ENCODE results near the gene PPM1H.
"Not testable (repeated sequence)": the region's sequence is repeated elsewhere in the genome, so short reads cannot be mapped to it uniquely, and the experiment has no call there.

Gene PPM1H

GRCh38 chr12:62943779-62944395, 8.9 kb upstream of the PPM1H start:
- DNase-seq, result no peak

- not testable (repeated sequence) for DNase-seq
Observed at GRCh38 chr12:62942316-62942715, 7.4 kb upstream of the PPM1H start.

- DNase-seq, result no peak
Observed at GRCh38 chr12:62934239-62934798, 631 bp downstream of the PPM1H start.

- DNase-seq, result no peak
Observed at GRCh38 chr12:62933602-62934238, 1.2 kb downstream of the PPM1H start.

DNA sequence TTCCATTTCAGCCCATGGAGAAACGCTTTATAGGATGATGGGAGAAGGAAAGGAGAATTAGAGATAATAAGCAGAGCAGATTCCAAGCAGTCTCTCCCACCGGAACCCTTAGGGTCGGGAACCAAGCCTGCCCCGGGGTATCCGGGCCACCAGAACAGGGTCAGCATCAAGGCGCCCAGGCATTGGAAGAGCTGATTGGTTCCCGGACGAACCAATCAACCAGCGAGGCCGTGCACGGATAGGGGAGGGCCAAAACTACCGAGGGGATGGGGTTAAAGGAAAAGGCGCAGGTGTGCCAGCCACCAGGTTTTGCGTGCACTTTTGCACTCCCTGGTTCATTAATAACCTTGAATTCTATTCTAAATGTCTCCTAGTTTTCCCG, 1.7 kb downstream of the PPM1H start:
- no peak for DNase-seq

GRCh38 chr12:62931477-62931876, 3.5 kb downstream of the PPM1H start:
- no peak for DNase-seq

GRCh38 chr12:62930546-62931425, 4.2 kb downstream of the PPM1H start:
- no peak for DNase-seq

- no peak for DNase-seq
Observed at GRCh38 chr12:62928632-62929031, 6.3 kb downstream of the PPM1H start.

GRCh38 chr12:62925680-62926079, 9.3 kb downstream of the PPM1H start:
- DNase-seq, result no peak

- no peak for DNase-seq
Observed at GRCh38 chr12:62924084-62924483, 10.9 kb downstream of the PPM1H start.

DNA sequence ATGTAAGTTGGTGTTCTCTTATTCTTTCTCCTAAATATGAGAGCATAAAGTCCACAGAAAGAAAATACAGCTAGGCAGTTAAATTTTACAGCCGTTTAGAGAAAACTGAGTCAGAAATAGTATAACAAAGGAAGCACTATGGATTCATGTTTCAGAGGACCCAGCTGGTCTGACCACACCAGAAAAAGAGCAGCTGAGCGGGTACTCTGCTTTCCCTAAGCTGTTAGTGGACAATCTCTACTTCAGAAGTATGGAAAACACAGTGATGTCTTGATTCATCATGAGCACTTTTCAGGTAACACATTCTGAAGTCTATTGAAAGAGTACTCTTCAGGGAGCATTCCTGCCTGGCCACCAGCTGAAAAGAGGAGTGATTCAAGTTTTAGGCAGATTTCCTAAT, 12.4 kb downstream of the PPM1H start:
- no peak for DNase-seq

- DNase-seq, result no peak
Observed at GRCh38 chr12:62919838-62920237, 15.1 kb downstream of the PPM1H start.

- DNase-seq, result no peak
Observed at GRCh38 chr12:62917926-62918325, 17.0 kb downstream of the PPM1H start.

- no peak for DNase-seq
Observed at GRCh38 chr12:62916632-62917425, 18.1 kb downstream of the PPM1H start.

GRCh38 chr12:62915204-62915529, 19.8 kb downstream of the PPM1H start:
- no peak for DNase-seq

DNA sequence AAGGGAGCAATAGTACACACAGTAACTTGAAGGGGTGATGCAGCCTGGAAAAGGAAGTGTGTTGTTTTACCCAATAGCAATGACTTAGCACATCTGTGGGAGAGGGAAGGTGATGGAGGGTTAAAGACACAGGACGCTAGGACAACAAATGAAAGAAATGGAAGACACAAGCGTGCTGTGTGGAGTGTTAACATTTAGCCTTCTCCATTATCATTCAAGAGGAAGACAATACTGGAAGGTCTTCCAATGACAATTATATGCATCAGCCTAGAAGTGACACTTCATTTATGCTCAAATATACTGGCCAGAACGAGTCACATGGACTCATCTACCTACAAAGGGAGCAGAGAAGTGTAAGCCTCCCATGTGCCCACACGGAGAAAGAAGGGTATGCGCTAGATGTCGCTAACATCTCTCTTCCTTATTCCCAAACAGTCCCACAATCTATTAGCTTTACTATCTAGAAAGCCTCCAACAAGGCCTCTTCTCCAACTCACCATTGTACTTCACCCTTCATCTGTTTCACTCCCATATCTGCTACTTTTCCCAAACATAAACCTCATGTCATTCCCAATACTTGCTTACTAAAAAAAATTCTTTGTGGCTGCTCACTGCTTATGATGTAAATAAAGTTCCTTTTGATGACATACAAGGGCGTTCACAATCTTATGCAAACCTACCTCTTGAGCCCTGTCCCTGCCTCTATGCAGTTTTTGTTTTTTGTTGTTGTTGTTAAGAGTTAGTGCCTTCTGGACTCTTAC, 20.3 kb downstream of the PPM1H start:
- DNase-seq, result no peak

DNA sequence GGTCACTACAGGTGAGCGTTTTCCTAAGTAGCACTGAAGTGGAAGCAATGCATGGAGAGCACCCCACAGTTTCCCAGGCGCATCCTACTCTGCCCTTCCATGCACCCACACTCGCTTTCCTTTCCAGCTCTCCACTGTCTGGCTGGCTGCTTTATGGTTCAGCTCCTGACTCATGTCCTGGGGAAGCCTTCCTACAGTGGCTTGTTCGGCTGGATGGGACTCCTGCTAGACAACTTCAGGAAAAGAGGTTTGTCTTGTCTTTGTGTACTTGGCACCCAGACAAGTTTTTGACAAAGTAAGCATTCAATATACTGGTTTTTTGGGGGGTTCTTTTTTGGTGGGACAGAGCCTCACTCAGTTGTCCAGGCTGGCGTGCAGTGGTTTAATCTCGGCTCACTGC, 21.6 kb downstream of the PPM1H start:
- no peak for DNase-seq

DNA sequence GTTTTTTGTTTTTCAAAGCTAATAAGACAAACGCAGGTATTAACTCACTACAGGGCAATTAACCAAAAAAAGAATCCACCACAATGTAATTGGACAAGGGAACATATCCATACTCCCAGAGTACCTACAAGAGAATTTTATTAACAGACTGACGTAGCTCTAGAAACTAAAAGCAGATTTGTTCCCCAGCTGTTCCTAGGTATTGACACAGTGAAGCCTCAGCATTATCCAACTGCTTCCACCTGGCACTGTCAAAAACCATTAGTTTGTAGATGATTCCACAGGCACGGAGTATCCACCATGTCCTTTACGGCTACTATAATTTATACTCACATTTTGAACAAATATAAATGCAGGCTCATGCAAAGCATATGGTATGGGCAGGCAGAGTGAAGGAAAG, 22.3 kb downstream of the PPM1H start:
- DNase-seq, result no peak

- no peak for DNase-seq
Observed at GRCh38 chr12:62911286-62911685, 23.7 kb downstream of the PPM1H start.

DNA sequence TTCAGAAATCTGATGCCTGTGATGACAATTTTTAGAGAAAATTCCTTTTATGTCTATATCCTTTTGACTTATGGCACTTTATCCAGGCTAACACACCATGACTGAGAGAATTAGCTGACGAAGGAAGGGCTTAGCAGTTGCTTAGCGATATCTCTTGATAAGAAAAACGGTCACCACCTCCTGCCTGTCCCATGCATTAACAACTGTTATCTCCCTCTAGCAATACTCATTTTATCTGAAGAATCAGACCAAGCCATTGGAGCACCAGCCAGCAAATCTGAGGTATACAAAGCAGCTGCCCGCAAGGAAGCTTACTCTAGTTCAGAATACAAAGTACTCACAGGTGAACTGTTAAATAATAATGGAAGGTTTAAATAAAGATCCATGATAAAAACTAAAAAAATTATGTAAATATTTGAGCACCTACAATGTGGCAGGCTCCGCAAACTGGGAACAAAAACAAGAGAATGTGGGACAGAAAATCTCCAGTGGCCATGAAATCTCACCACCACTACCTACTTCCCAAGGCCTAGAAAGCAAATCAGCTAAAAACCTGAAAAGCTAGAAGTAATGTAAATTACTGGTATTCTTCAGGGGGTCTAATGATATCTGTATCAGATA, 24.3 kb downstream of the PPM1H start:
- DNase-seq, result no peak

DNA sequence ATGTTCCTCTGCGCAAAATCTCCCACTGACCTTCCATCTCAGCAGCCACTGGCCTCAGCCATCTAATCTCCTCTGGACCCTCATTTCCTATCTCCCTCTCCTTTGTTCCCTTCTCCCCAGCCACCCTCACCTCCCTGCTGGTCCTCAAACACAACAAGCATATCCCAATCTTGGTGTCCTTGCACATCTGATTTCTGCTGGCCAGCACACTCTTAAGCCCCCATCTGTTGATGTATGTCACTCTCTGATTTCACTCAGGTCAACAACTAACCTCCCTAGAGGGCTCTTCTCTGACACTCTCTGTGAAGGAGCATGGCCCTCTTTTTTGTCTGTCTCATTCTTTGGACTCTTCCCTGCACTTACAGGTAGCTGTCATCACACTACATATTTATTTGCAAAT, 25.6 kb downstream of the PPM1H start:
- no peak for DNase-seq

DNA sequence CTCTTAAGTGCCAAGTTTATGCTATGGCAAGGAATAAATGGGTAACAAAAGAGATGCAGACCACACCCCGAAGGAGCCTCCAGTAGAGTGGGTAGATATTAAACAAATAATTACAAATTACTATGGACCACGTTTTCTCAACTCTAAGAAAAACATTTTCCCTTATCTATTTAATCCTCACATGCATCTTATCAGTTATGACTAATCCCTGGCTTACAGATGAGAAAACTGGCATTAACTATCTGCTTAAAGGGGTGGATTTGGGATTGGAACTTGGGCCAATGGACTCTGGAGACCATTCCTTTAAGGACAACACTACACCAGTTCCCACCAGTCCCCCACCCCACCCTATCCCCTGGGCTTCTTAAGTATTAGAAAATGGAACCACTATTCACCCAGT, 26.3 kb downstream of the PPM1H start:
- DNase-seq, result no peak

All from effector CD8-positive, alpha-beta T cell (primary cell).